Transverse colon (tissue), 4 donors: ENCODE measurements around the gene USP20. TPM values are rescaled to one million over a fixed set of nuclear protein-coding genes. Genes with fewer than 3 reads are reported as not detected.

ENCODE experiments used
- DNase-seq: peaks from one replicate; pipeline ENCODE4 v3.0.0-alpha.2; 2019
- H3K27ac ChIP-seq, 4 donors: fragments of 200-600 bp; sonication (generic); 2 replicates each; pipeline ENCODE4 v1.5.1; 2016 to 2018; ENCODE audit warnings: inconsistent platforms in 4 of 4
- H3K27me3 ChIP-seq: fragments of 200-600 bp; sonication (generic); 2 replicates; pipeline ENCODE4 v1.5.1; 2017; ENCODE audit warnings: inconsistent platforms
- H3K36me3 ChIP-seq, 4 donors: fragments of 200-600 bp; sonication (generic); 2 replicates each; pipeline ENCODE4 v1.5.1; 2017 to 2019; ENCODE audit warnings: inconsistent platforms in 4 of 4
- H3K4me1 ChIP-seq, 4 donors: fragments of 200-600 bp; sonication (generic); 2 replicates each; pipeline ENCODE4 v1.5.1; 2017 to 2020; ENCODE audit warnings: inconsistent platforms in 4 of 4
- H3K4me3 ChIP-seq, 4 donors: fragments of 200-600 bp; sonication (generic); 1 replicate in 1 of 4; 2 replicates in 3 of 4; pipeline versions ENCODE4 v1.5.1 to v1.6.1; 2017 to 2019; ENCODE audit warnings: inconsistent platforms in 4 of 4
- H3K9me3 ChIP-seq, 2 donors: fragments of 200-600 bp; sonication (generic); 2 replicates each; pipeline ENCODE4 v1.5.1; 2017 to 2019; ENCODE audit warnings: inconsistent platforms in 2 of 2
- EP300 ChIP-seq: sonication (generic); formaldehyde crosslinking; IDR thresholded peaks from one replicate; pipeline ENCODE4 v1.6.1; 2017; ENCODE audit warnings: antibody characterized with exemption, low read depth
- POLR2A ChIP-seq: fragments of 450-650 bp; IDR thresholded peaks from one replicate; pipeline ENCODE4 v1.6.1; 2016; ENCODE audit warnings: antibody characterized with exemption, mild to moderate bottlenecking, moderate library complexity
- POLR2AphosphoS5 ChIP-seq, 3 donors: sonication (generic); formaldehyde crosslinking; IDR thresholded peaks; one replicate each; pipeline ENCODE4 v1.6.1; 2016; ENCODE audit warnings: antibody characterized with exemption in 3 of 3
- WGBS, 2 donors: methylation state at CpG; one replicate each; pipeline ENCODE4 v1.1.5; 2018; ENCODE audit warnings: low coverage in 1 of 2; 5-methylcytosine and 5-hydroxymethylcytosine counted together
- in situ Hi-C, 4 donors: fragments of 200-750 bp; cut with MboI; loops; one replicate each; pipeline versions ENCODE4 v1.15.0 to v1.15.1; 2017; ENCODE audit warnings: low sequenced_read_pairs in 3 of 4, low pct_ligation_motif_present in 1 of 4, low pct_unique_long_range_greater_than_20kb in 1 of 4
- intact Hi-C: fragments of 100-400 bp; cut with DNase I; formaldehyde crosslinking; loops from one replicate; pipeline ENCODE4 v1.15.1; 2023; ENCODE audit warnings: low total_unique reads
- total RNA-seq, 4 donors: library from RNA; depleted of rRNA; stranded (reverse); fragments of >200 nt; gene quantifications; one replicate each; pipeline ENCODE4 v1.1.0, GENCODE V29; 2016
- TF ChIP-seq, protein P1 (sequence below), 5 experiments: fragments of 200-600 bp in 3 of 5; fragments of 450-650 bp in 2 of 5; sonication (generic) in 3 of 5; IDR thresholded peaks; 1 replicate in 2 of 5; 2 replicates in 3 of 5; pipeline ENCODE4 v1.5.1; 2016 to 2017; ENCODE audit warnings: antibody characterized with exemption in 5 of 5, inconsistent platforms in 3 of 5, mild to moderate bottlenecking in 2 of 5, moderate library complexity in 1 of 5

USP20 gene
- total RNA-seq, 4 donors from 2014 or later: 18.3 to 40.0 (median 25.3) TPM

- intact Hi-C loops: no loop called here
- no peaks in the 10 kb centered on the region for H3K27me3 ChIP-seq
- WGBS, 2 donors: 88 to 91% methylated on average over 4 of the region's 4 CpGs
- no peak for TF ChIP-seq POLR2A
- in situ Hi-C loops: no loop called here
- no peak overlapping the region for H3K27ac ChIP-seq
- no peaks in the 10 kb centered on the region for H3K9me3 ChIP-seq
- peaks cover 0 to 52% (median 21%) of the 10 kb centered on the region in 4 donors for H3K36me3 ChIP-seq
- DNase-seq: no peak
- H3K4me3 ChIP-seq: no peak overlapping the region
- no peaks in the 10 kb centered on the region for H3K4me1 ChIP-seq
These were observed 69.5 kb downstream of the USP20 start for GRCh38 chr9:129904734-129905133.

- H3K4me1 ChIP-seq: no peaks in the 10 kb centered on the region
- peaks cover 0 to 49% (median 17%) of the 10 kb centered on the region in 4 donors for H3K36me3 ChIP-seq
- intact Hi-C loops (no loop called here), in situ Hi-C loops (no loop called here)
- DNase-seq: no peak
- 95 to 99% methylated on average over 3 to 4 of the region's 4 CpGs for WGBS, 2 donors
- TF ChIP-seq, protein P1, sequence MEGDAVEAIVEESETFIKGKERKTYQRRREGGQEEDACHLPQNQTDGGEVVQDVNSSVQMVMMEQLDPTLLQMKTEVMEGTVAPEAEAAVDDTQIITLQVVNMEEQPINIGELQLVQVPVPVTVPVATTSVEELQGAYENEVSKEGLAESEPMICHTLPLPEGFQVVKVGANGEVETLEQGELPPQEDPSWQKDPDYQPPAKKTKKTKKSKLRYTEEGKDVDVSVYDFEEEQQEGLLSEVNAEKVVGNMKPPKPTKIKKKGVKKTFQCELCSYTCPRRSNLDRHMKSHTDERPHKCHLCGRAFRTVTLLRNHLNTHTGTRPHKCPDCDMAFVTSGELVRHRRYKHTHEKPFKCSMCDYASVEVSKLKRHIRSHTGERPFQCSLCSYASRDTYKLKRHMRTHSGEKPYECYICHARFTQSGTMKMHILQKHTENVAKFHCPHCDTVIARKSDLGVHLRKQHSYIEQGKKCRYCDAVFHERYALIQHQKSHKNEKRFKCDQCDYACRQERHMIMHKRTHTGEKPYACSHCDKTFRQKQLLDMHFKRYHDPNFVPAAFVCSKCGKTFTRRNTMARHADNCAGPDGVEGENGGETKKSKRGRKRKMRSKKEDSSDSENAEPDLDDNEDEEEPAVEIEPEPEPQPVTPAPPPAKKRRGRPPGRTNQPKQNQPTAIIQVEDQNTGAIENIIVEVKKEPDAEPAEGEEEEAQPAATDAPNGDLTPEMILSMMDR (IDR thresholded peaks at IDR 0.05): no peak
- TF ChIP-seq EP300 (no peak), POLR2AphosphoS5 (IDR thresholded peaks at IDR 0.05) (no peak)
- no peaks in the 10 kb centered on the region for H3K27me3 ChIP-seq
- H3K9me3 ChIP-seq: no peaks in the 10 kb centered on the region
- H3K27ac ChIP-seq: no peak overlapping the region
- no peak overlapping the region for H3K4me3 ChIP-seq
These were observed 71.0 kb downstream of the USP20 start for GRCh38 chr9:129906298-129906697.

DNA sequence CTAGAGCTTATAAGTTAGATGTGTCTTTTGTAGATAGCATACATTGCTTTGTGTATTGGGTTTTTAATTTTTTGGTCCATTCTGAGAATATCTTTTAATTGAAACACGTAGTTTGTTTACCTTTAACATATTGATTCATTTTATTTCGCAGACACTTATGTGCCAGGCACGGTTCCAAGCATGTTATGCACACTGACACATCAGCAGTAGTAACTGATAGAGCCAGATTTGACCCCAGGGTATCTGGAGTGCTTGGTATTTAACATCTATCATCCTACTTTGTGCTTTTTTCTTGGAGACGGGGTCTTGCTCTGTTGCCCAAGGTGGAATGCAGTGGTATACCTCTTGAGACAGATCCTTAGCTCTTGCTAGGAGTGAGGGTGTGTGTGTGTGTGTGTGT is 71.9 kb downstream of the USP20 start:
- no peaks in the 10 kb centered on the region for H3K9me3 ChIP-seq
- H3K36me3 ChIP-seq: peaks cover 0 to 40% (median 15%) of the 10 kb centered on the region in 4 donors
- H3K27ac ChIP-seq: no peak overlapping the region
- DNase-seq: no peak
- in situ Hi-C loops (no loop called here), intact Hi-C loops (no loop called here)
- no peaks in the 10 kb centered on the region for H3K4me1 ChIP-seq
- no peaks in the 10 kb centered on the region for H3K27me3 ChIP-seq
- no peak overlapping the region for H3K4me3 ChIP-seq
- 86 to 97% methylated on average over 3 to 4 of the region's 4 CpGs for WGBS, 2 donors
- TF ChIP-seq POLR2AphosphoS5 (IDR thresholded peaks at IDR 0.05): no peak
- TF ChIP-seq, protein P1 (IDR thresholded peaks at IDR 0.05): no peak
- no peak for TF ChIP-seq EP300
- TF ChIP-seq POLR2A: no peak

DNA sequence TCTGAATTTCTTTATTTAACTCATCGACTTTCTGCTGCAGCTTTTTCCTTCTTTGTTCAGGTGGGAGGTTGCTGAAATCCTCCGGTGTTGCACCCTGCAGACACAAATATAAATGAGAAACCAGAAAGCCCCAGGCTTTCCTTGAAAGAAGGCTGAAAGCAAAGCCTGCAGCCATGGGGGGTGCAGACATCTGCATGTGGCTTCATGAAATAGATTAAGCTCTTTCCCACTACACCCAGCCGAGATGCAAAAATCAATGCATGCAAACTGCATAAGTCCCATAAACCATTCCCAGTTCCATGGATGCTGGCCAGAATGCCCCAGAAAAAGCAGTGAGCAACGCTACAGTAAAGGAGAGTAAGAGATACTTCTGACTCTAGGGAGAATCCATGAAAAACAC is 73.6 kb downstream of the USP20 start:
- intact Hi-C loops (no loop called here), in situ Hi-C loops (no loop called here)
- no peak for DNase-seq
- TF ChIP-seq POLR2A (no peak), POLR2AphosphoS5 (IDR thresholded peaks at IDR 0.05) (no peak), EP300 (no peak)
- TF ChIP-seq, protein P1 (IDR thresholded peaks at IDR 0.05): no peak
- Histone ChIP-seq H3K4me1 (no peaks in the 10 kb centered on the region), H3K4me3 (no peak overlapping the region), H3K36me3 (peaks cover 0 to 37% (median 14%) of the 10 kb centered on the region in 4 donors), H3K27me3 (no peaks in the 10 kb centered on the region), H3K27ac (no peak overlapping the region), H3K9me3 (no peaks in the 10 kb centered on the region)
- 86 to 100% methylated on average over 2 to 4 of the region's 4 CpGs for WGBS, 2 donors

DNA sequence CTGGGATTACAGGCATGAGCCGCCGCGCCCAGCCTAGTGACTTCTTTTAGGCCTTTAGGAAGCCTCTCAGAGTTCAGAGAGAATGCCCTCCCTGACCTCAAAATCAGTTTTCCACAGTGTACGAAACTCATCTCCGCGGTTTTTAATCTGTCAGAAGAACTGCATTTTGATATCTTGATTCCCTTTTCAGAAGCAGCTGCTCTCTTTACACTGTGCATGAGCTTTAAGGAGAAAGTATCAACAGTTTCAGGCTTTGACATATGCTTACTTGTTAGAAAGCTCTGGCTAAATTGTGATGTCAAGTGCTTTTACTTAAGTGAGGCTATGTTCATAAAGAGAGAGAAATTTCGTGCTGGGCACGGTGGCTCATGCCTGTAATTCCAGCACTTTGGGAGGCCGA is 74.6 kb downstream of the USP20 start:
- Histone ChIP-seq H3K27ac (no peak overlapping the region), H3K9me3 (no peaks in the 10 kb centered on the region), H3K27me3 (no peaks in the 10 kb centered on the region), H3K4me1 (no peaks in the 10 kb centered on the region), H3K4me3 (no peak overlapping the region), H3K36me3 (peaks cover 0 to 37% (median 14%) of the 10 kb centered on the region in 4 donors)
- 95 to 98% methylated on average over 7 to 9 of the region's 9 CpGs for WGBS, 2 donors
- in situ Hi-C loops (no loop called here), intact Hi-C loops (no loop called here)
- no peak for TF ChIP-seq EP300
- DNase-seq: no peak
